Esophagus squamous epithelium (tissue), 4 donors: Measurements from ENCODE around the gene TRMT10B.

ENCODE experiments used
- POLR2A ChIP-seq, 4 donors: fragments of 450-650 bp; IDR thresholded peaks; one replicate each; pipeline ENCODE4 v1.6.1; 2017; ENCODE audit warnings: antibody characterized with exemption in 4 of 4, mild to moderate bottlenecking in 4 of 4, moderate library complexity in 3 of 4
- TF ChIP-seq, protein P1 (sequence below), 6 experiments: fragments of 450-650 bp in 4 of 6; fragments of 200-600 bp in 2 of 6; sonication (generic) in 2 of 6; IDR thresholded peaks; one replicate each; pipeline ENCODE4 v1.5.1; 2016 to 2019; ENCODE audit warnings: antibody characterized with exemption in 6 of 6, mild to moderate bottlenecking in 4 of 6, moderate library complexity in 4 of 6

DNA sequence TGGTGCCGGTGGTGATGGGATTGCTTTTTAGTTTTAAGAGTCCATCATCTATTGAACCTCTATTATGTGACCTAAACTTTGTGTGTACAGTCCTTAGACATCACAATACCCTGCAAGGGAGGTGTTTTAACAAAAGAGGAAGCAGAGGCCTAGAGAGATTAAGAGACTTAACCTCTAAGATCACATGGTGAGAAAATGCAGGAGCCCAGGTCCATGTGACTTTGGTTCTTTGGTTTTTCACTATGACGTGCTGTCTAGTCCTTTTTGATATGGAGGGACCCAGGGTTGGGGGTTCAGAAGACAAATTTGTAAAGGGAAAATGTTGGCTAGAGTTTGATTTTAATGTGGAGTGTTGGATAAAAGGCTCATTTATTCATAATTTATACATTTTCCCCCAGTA lies 34.1 kb upstream of the TRMT10B start:
- TF ChIP-seq, protein P1, sequence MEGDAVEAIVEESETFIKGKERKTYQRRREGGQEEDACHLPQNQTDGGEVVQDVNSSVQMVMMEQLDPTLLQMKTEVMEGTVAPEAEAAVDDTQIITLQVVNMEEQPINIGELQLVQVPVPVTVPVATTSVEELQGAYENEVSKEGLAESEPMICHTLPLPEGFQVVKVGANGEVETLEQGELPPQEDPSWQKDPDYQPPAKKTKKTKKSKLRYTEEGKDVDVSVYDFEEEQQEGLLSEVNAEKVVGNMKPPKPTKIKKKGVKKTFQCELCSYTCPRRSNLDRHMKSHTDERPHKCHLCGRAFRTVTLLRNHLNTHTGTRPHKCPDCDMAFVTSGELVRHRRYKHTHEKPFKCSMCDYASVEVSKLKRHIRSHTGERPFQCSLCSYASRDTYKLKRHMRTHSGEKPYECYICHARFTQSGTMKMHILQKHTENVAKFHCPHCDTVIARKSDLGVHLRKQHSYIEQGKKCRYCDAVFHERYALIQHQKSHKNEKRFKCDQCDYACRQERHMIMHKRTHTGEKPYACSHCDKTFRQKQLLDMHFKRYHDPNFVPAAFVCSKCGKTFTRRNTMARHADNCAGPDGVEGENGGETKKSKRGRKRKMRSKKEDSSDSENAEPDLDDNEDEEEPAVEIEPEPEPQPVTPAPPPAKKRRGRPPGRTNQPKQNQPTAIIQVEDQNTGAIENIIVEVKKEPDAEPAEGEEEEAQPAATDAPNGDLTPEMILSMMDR (IDR thresholded peaks at IDR 0.05), result no peak
- TF ChIP-seq POLR2A (IDR thresholded peaks at IDR 0.05), result no peak
